K562 (cell line): Measurements from ENCODE around the gene GABRB2.

Source experiments
- FOXA1 ChIP-seq: fragments of 450-650 bp; IDR thresholded peaks from 2 replicates; pipeline ENCODE4 v1.6.1; 2016; ENCODE audit warnings: mild to moderate bottlenecking, borderline replicate concordance
- GABPA ChIP-seq: fragments of 200-800 bp; sonication (Bioruptor generic); conservative IDR thresholded peaks from 2 replicates; pipeline ENCODE4 v1.6.1; 2016; ENCODE audit warnings: low read depth, missing genetic modification characterization, missing compliant biosample characterization
- POLR2A ChIP-seq: fragments of 450-650 bp; conservative IDR thresholded peaks from 2 replicates; pipeline ENCODE4 v1.6.1; 2016

GRCh38 chr5:161544350-161544765 is 2.2 kb downstream of the GABRB2 start:
- TF ChIP-seq GABPA (tag) = no peak
- no peak for TF ChIP-seq POLR2A
- TF ChIP-seq FOXA1 = no peak
